MCF 10A (cell line): ENCODE results near the gene SUGP1. TPM values are rescaled to one million over a fixed set of nuclear protein-coding genes. Genes with fewer than 3 reads are reported as not detected.
A peak's percentile ranks its signal among the peaks of the same experiment; 100 is the strongest.

Source experiments
- BruUV-seq: library from RNA; stranded (reverse); fragments of 400-500 nt; replicated peaks from 2 replicates; lab custom pipeline; 2021; lab: Mats Ljungman, UMichigan
- CTCF ChIA-PET: fragments of 300-600 bp; sonication (Branson Sonifier 250); formaldehyde crosslinking; extraction: SDS; loops from one replicate; lab custom pipeline; 2021; ENCODE audit warnings: antibody characterized with exemption, inconsistent platforms; lab: Yijun Ruan, JAX
- POLR2A ChIA-PET: fragments of 300-600, 350-650 bp; sonication (Branson Sonifier 250); formaldehyde crosslinking; extraction: SDS; loops from one replicate; lab custom pipeline; 2020; ENCODE audit warnings: antibody characterized with exemption, inconsistent platforms; lab: Yijun Ruan, JAX
- DNase-seq: peaks from one replicate; pipeline ENCODE4 v3.0.0-alpha.2; 2018; ENCODE audit not compliant: unreplicated experiment
- H3K27ac Mint-ChIP-seq: one replicate; pipeline ENCODE4 v1.8.0; 2022; ENCODE audit warnings: mild to moderate bottlenecking, low read depth, mixed read lengths; ENCODE audit not compliant: unreplicated experiment
- H3K27me3 Mint-ChIP-seq: one replicate; pipeline ENCODE4 v1.8.0; 2022; ENCODE audit warnings: mixed read lengths; ENCODE audit not compliant: insufficient read depth, unreplicated experiment
- H3K36me3 Mint-ChIP-seq: one replicate; pipeline ENCODE4 v1.8.0; 2022; ENCODE audit warnings: mild to moderate bottlenecking, moderate library complexity, mixed read lengths; ENCODE audit not compliant: insufficient read depth, unreplicated experiment
- H3K4me1 Mint-ChIP-seq: one replicate; pipeline ENCODE4 v1.8.0; 2022; ENCODE audit warnings: mixed read lengths; ENCODE audit not compliant: insufficient read depth, unreplicated experiment
- H3K4me3 Mint-ChIP-seq: one replicate; pipeline ENCODE4 v1.8.0; 2022; ENCODE audit warnings: mild to moderate bottlenecking, moderate library complexity, mixed read lengths; ENCODE audit not compliant: unreplicated experiment
- H3K9me3 Mint-ChIP-seq: one replicate; pipeline ENCODE4 v1.8.0; 2022; ENCODE audit warnings: mixed read lengths; ENCODE audit not compliant: unreplicated experiment
- CTCF ChIP-seq: fragments of 200-600 bp; IDR thresholded peaks from one replicate; pipeline ENCODE4 v1.8.0; 2022; ENCODE audit warnings: antibody characterized with exemption, mild to moderate bottlenecking; ENCODE audit not compliant: unreplicated experiment
- intact Hi-C: fragments of 100-400 bp; cut with micrococcal nuclease; formaldehyde crosslinking; loops from 2 replicates; pipeline ENCODE4 v1.14.1; 2022
- total RNA-seq: library from RNA; stranded (reverse); gene quantifications from 2 replicates; pipeline ENCODE4 v1.2.3, GENCODE V29; 2022

SUGP1 gene
- total RNA-seq, 1 experiment from 2014 or later: 51.1 TPM

GRCh38 chr19:19261350-19262189 is 58.7 kb downstream of the SUGP1 start:
- peaks cover 29% of the 10 kb centered on the region for H3K27me3 Mint-ChIP-seq
- CTCF ChIA-PET: interaction anchor here (0.6 to 0.7 kb wide), 3 partner anchors 67 to 248 kb away, joined by 3 to 4 read pairs (median 3); no protein-coding TSS in a partner anchor
- POLR2A ChIA-PET: no interaction called here

GRCh38 chr19:19260417-19261214 is 59.7 kb downstream of the SUGP1 start:
- CTCF ChIA-PET: interaction anchor here (0.6 kb wide), 2 partner anchors 182 to 247 kb away, joined by 3 to 5 read pairs; no protein-coding TSS in a partner anchor
- Mint-ChIP-seq H3K4me3 (no peak overlapping the region), H3K36me3 (peaks cover 6% of the 10 kb centered on the region), H3K9me3 (no peaks in the 10 kb centered on the region), H3K27ac (no peak overlapping the region), H3K27me3 (peaks cover 38% of the 10 kb centered on the region), H3K4me1 (peaks cover 5% of the 10 kb centered on the region)
- no peak for TF ChIP-seq CTCF
- intact Hi-C loops: no loop called here
- POLR2A ChIA-PET: interaction anchor here (0.9 kb wide), 1 partner anchor 10 kb away, joined by 3 read pairs; no protein-coding TSS in a partner anchor
- no TSS peak for BruUV-seq
- no peak for DNase-seq

More at GRCh38 chr19:19261350-19262189, 58.7 kb downstream of the SUGP1 start:
- no peak overlapping the region for H3K27ac Mint-ChIP-seq
- peaks cover 6% of the 10 kb centered on the region for H3K36me3 Mint-ChIP-seq
- intact Hi-C loops: no loop called here
- no peaks in the 10 kb centered on the region for H3K9me3 Mint-ChIP-seq
- no peak for TF ChIP-seq CTCF
- H3K4me3 Mint-ChIP-seq: no peak overlapping the region
- no peak for DNase-seq
- no TSS peak for BruUV-seq
- peaks cover 5% of the 10 kb centered on the region for H3K4me1 Mint-ChIP-seq

- CTCF ChIA-PET: interaction anchor here (0.6 to 1.5 kb wide), 3 partner anchors 29 to 183 kb away, joined by 3 to 5 read pairs (median 4); no protein-coding TSS in a partner anchor
- H3K4me3 Mint-ChIP-seq: no peak overlapping the region
Measured at GRCh38 chr19:19259741-19260140, 60.6 kb downstream of the SUGP1 start.

More at GRCh38 chr19:19259741-19260140, 60.6 kb downstream of the SUGP1 start:
- peak; percentile 44 for DNase-seq
- intact Hi-C loops: no loop called here
- no peak overlapping the region for H3K27ac Mint-ChIP-seq
- H3K27me3 Mint-ChIP-seq: peaks cover 47% of the 10 kb centered on the region
- TF ChIP-seq CTCF: no peak
- POLR2A ChIA-PET: interaction anchor here (0.6 to 0.9 kb wide), 2 partner anchors 11 to 172 kb away, joined by 3 read pairs; no protein-coding TSS in a partner anchor
- no TSS peak for BruUV-seq
- no peaks in the 10 kb centered on the region for H3K9me3 Mint-ChIP-seq
- peaks cover 2% of the 10 kb centered on the region for H3K36me3 Mint-ChIP-seq
- H3K4me1 Mint-ChIP-seq: peaks cover 5% of the 10 kb centered on the region
